HG02973 (cell line): ENCODE data around the gene SVEP1.
A peak's percentile ranks its signal among the peaks of the same experiment; 100 is the strongest.
"Not testable (repeated sequence)": the region's sequence is repeated elsewhere in the genome, so short reads cannot be mapped to it uniquely, and the experiment has no call there.

ENCODE experiments used
- ATAC-seq: cut with Tn5 transposase; IDR thresholded peaks from one replicate; pipeline ENCODE4 v1.9.1; 2021; ENCODE audit warnings: moderate library complexity; ENCODE audit not compliant: unreplicated experiment

Gene SVEP1

GRCh38 chr9:110447476-110447875, 132.1 kb downstream of the SVEP1 start:
- ATAC-seq = no peak

GRCh38 chr9:110446171-110446570, 133.4 kb downstream of the SVEP1 start:
- no peak for ATAC-seq

GRCh38 chr9:110444911-110445310, 134.6 kb downstream of the SVEP1 start:
- ATAC-seq = no peak

DNA sequence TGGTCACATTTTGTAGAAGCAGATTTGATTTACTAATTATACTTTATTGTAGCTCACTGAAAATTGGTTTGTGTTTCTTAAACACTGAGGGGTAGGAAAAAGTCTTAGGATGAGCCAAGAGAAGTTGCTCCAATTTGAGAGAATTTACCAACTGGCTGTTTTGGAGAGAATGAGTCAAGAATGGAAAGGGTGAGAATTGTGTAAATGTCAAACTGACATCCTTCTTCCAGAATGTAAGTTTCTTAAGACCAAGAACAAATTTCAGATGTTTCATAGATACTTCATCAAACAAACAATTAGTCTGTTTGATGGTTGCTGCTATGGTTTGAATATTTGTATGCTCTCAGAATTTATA, 135.7 kb downstream of the SVEP1 start:
- no peak for ATAC-seq

- ATAC-seq = no peak
These were observed 136.2 kb downstream of the SVEP1 start for GRCh38 chr9:110443146-110443865.

DNA sequence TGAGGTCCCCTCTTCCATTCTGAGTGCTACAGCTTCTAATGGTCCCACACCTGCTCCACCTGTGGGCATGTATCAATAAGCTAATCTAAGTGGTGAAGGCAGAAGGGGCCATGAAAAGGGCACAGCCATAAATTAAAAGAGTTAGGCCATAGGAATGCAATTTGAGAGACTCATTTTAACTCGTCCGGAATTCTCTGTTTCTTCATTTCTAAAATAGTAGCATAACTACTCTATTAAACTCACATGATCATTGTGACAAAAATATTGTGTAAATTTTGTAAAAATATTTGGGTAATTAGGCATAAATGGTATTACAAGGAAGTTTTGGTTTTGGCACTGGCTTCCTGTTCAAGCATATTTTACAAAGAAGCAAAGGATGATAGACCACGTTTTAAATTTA, 138.7 kb downstream of the SVEP1 start:
- no peak for ATAC-seq

DNA sequence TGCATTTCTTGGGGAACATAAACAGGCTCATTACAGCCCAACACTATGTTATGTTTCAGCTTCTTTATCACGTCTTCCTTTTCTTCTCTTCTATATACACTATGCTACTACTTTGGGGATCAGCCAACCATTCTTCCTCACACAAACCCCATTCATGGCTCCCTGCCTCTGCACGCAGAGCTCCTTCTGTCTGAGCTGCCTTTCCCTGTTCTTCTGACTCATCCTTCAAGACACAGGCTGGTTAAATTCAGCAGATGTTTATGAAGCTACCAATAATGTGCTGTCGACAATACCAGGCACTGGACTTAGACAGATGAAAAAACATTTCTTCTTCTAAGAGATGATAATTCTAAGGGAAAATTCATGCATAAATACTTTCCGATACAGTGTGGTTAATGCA, 139.4 kb downstream of the SVEP1 start:
- ATAC-seq = no peak

DNA sequence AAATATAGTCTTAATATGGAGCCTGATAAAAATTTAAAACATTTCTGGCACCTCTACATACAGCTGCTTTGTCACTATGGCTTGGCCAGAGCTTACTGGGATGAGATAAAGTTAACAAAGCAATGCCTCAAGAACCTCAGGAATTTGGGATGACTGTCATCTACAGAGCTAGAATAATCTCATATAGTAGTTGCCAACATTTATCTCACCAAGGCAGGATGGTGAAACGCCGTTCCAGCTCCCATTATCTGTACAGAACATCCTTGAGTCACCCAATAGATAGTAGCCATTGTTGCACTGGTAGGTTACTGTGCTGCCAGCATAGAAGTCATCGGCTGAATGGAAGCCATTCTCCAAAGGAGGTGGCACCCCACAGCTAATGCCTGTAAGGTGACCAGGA, 147.3 kb downstream of the SVEP1 start:
- no peak for ATAC-seq

DNA sequence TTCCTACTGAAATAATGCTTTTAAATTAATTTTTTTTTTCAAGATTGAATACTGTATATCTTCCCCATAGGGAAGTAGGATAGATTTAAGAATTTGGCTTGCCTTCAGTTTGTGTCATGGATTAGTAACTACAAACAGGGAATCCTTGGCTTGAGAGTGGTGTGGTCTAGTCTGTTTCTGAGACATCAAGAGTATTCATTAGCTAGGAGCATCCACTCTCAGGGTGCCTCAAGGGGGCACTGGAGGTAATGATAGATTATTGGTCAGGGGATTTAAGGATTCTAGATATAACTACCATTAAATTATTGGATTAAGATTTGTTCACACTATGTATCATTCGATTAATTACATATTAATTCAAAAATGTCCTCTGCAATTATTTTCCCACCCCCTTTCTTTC, 150.1 kb downstream of the SVEP1 start:
- ATAC-seq = no peak

- ATAC-seq = peak; percentile 58
These were observed 151.9 kb downstream of the SVEP1 start for GRCh38 chr9:110427497-110428104.

GRCh38 chr9:110426052-110426709, 153.4 kb downstream of the SVEP1 start:
- ATAC-seq = no peak

DNA sequence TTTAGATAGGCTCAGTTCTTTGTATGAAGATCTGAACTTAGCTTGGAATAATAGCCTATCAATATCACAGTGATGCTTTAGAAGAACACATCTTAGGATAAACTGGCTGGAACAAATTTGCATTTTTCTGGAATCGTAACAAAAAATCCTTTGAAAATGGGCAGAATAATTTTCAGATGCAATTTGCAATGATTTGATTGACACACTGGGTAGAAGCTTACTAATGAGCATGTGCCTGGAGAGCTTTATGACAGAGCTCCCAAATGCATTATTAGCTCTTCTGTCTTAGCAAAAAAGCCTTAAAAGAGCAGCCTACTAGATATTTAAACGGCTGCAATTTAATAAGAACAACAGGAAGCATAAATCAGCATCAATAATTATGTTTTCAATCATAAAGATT, 165.1 kb downstream of the SVEP1 start:
- no peak for ATAC-seq

DNA sequence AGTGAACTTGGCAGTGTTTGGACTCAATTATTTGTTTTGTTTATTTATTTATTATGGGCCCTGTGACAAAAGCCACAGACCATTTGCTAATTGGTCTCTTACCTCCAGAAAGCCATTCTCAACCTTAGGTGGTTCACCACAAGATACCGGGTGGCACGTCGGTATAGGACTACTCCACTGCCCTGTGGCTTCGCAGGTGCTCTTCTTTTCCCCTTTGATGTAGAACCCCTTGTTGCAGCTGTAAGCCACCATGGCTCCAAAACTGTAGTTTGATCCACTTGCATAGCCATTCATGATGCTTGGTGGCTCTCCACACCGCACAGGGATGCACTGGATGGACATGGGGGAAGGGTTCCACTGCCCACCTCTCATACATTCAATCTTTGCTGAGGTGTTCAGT, 168.6 kb downstream of the SVEP1 start:
- no peak for ATAC-seq

DNA sequence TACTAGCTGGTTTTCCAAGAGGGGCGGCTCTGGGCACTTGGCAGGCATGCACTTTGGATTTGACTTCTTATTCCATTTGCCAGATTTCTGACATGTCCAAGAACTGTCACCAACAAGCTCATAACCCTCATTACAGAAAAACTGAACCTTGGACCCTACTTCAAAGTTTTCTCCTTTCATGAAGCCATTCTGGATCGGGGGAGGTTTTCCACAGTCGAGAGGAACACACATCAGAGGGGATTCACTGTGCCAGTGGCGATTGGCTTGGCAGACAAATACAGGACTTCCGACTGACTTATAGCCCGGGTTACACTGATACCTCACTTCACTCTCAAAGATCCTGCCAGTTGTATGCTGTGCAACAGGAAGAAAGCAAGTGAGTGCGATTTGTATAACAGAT, 170.9 kb downstream of the SVEP1 start:
- ATAC-seq = no peak

- ATAC-seq = no peak
These were observed 173.6 kb downstream of the SVEP1 start for GRCh38 chr9:110405858-110406443.

GRCh38 chr9:110404473-110404872, 175.1 kb downstream of the SVEP1 start:
- no peak for ATAC-seq

GRCh38 chr9:110399983-110400382, 179.6 kb downstream of the SVEP1 start:
- no peak for ATAC-seq

DNA sequence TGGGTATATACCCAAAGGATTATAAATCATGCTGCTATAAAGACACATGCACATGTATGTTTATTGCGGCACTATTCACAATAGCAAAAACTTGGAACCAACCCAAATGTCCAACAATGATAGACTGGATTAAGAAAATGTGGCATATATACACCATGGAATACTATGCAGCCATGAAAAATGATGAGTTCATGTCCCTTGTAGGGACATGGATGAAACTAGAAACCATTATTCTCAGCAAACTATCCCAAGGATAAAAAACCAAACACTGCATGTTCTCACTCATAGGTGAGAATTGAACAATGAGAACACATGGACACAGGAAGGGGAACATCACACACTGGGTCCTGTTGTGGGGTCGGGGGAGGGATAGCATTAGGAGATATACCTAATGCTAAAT, 180.5 kb downstream of the SVEP1 start:
- not testable (repeated sequence) for ATAC-seq

- ATAC-seq = no peak
These were observed 187.6 kb downstream of the SVEP1 start for GRCh38 chr9:110391826-110392485.

- ATAC-seq = no peak
These were observed 190.3 kb downstream of the SVEP1 start for GRCh38 chr9:110389148-110389750.

DNA sequence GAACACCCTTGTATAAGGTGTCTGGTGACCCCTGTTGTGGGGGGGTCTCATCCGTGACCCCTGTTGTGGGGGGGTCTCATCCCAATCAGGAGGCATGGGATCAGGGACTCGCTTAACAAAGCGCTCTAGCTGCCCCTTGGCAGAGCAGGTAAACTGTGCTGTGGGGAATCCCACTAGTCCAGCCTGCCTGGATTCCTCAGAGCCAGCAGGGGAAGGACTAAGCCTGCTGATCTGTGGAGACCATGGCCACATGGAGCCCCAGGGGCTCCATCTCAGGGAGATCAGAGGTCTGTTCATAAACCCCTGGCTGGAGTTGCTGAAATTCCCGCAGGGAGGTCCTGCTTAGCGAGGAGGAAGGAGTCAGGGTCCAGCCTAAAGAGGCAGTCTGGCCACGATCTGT, 196.1 kb downstream of the SVEP1 start:
- ATAC-seq = no peak
